ENCODE results near the gene ADAT1. TPM values are rescaled to one million over a fixed set of nuclear protein-coding genes. Genes with fewer than 3 reads are reported as not detected.
A peak's percentile ranks its signal among the peaks of the same experiment; 100 is the strongest.

ADAT1 gene, protein sequence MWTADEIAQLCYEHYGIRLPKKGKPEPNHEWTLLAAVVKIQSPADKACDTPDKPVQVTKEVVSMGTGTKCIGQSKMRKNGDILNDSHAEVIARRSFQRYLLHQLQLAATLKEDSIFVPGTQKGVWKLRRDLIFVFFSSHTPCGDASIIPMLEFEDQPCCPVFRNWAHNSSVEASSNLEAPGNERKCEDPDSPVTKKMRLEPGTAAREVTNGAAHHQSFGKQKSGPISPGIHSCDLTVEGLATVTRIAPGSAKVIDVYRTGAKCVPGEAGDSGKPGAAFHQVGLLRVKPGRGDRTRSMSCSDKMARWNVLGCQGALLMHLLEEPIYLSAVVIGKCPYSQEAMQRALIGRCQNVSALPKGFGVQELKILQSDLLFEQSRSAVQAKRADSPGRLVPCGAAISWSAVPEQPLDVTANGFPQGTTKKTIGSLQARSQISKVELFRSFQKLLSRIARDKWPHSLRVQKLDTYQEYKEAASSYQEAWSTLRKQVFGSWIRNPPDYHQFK
- total RNA-seq = 10 to 100 TPM; 30.1 to 74.9 (median 62.3) TPM

DNA sequence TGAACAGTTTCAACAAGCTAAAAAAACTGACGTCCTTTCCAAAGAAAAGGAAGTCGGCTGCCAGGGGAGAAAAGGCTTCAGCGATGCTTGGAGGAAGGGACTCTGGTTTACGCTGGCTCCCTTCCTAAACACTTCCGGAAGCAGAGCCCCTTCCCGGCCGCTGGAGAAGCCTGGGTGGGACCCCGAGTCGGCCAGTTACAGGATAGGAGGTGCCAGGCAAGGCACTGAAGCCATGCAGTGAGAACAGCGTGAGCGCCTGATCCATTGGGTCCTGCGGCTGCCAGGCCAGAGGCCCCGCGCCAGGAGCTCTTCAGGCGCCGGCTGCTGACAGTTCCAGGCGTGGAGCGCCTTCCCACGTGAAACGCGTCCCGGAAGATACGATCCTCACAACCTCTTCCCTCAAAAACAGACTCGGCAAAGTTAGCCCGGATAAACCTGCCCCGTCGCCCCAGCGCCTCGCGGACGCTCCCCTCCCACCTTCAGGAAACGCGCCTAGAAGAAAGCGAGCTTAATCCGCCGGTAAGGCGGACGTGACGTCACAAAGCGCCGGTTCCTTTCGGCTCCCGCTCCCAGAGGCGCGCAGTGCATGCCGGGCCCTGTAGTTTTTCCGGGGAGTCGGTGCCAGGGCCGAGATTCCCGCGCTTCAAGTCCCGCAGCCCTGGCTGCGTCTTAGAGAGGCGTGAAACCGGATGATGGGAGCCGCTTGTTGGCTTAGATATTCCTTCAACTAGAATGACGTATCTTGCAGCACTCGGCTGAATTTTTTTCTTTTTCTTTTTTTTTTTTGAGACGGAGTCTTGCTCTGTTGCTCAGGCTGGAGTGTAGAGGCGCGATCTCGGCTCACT lies at the start of gene ADAT1:
Gene ADAT1, minus strand, starts transcription at position 521 of the 845 bp plus-strand sequence. CDS start 2,482 bp downstream, outside the sequence.
- H3K36me3 ChIP-seq = no peaks in the 10 kb centered on the region
- H3K4me1 ChIP-seq = peaks cover 0 to 11% of the 10 kb centered on the region in 2 donors
- peak within 1 kb of the TSS; percentile 94 to 96 for H3K27ac ChIP-seq
- TF ChIP-seq POLR2AphosphoS5 (IDR thresholded peaks at IDR 0.05) (peak; percentile 1 to 93 (median 85)), POLR2A (IDR thresholded peaks at IDR 0.05) (peak; percentile 64)
- TF ChIP-seq, protein P1, sequence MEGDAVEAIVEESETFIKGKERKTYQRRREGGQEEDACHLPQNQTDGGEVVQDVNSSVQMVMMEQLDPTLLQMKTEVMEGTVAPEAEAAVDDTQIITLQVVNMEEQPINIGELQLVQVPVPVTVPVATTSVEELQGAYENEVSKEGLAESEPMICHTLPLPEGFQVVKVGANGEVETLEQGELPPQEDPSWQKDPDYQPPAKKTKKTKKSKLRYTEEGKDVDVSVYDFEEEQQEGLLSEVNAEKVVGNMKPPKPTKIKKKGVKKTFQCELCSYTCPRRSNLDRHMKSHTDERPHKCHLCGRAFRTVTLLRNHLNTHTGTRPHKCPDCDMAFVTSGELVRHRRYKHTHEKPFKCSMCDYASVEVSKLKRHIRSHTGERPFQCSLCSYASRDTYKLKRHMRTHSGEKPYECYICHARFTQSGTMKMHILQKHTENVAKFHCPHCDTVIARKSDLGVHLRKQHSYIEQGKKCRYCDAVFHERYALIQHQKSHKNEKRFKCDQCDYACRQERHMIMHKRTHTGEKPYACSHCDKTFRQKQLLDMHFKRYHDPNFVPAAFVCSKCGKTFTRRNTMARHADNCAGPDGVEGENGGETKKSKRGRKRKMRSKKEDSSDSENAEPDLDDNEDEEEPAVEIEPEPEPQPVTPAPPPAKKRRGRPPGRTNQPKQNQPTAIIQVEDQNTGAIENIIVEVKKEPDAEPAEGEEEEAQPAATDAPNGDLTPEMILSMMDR (IDR thresholded peaks at IDR 0.05) = no peak
- H3K4me3 ChIP-seq = peak within 1 kb of the TSS; percentile 63 to 82 (median 75)
- peak; percentile 97 to 98 for DNase-seq (ENCODE audit: low spot score in 2 of 2)
- intact Hi-C loops (cut with DNase I; ENCODE audit: low total_unique reads) = no loop called here
- H3K27me3 ChIP-seq = no peaks in the 10 kb centered on the region
- H3K9me3 ChIP-seq = no peaks in the 10 kb centered on the region

DNA sequence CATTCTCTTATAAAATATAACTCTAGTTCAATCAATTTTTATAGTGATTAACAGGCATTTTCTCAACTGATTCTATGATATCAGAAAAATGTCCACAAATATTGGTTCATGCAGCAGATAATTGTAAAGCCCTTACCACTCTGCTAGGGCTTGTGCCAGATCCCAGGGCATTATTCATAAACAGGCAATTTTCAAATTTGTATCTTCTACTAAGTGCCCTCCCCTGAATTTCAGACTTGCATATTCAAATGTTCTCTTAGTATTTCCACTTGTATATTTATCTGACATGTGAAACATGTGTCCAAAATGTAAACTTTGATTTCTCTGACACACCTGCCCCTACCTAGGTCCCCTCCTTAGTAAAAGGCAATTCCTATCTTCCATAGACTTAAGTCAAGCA lies 44.4 kb upstream of the ADAT1 start:
- Histone ChIP-seq H3K27me3 (no peaks in the 10 kb centered on the region), H3K4me3 (no peak overlapping the region), H3K9me3 (no peaks in the 10 kb centered on the region), H3K27ac (no peak overlapping the region), H3K36me3 (no peaks in the 10 kb centered on the region), H3K4me1 (no peaks in the 10 kb centered on the region)
- TF ChIP-seq POLR2A (IDR thresholded peaks at IDR 0.05) (no peak), POLR2AphosphoS5 (IDR thresholded peaks at IDR 0.05) (no peak)
- TF ChIP-seq, protein P1 (IDR thresholded peaks at IDR 0.05) = no peak
- intact Hi-C loops (cut with DNase I; ENCODE audit: low total_unique reads) = no loop called here
- DNase-seq (ENCODE audit: low spot score in 2 of 2) = no peak

DNA sequence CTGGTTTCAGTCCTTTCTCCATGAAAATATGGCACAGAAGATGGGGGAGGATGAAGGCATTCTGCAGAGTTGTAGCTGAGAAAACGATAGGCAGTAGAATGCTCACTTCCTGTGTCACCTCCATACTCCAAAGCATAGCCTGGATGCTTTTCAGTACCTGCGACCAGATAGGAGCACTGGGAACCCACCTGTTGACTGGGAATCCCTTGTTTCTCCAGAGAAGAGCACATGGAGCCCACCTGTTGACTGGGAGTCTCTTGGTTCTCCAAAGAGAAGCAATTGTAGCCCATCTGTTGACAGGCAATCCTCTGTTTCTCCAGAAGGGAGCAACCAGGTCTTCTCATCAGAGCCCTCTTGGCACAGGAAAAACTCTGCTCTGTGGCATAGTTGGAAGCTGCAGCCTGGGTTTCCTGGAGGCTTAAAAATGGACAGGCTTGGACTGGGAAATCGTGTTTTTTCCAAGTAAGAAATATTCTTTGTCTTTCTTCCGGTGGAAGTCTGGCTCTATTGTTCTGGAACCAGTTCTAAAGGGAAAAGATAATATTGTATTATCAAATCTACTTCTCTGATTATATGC lies 37.7 kb upstream of the ADAT1 start:
- intact Hi-C loops (cut with DNase I; ENCODE audit: low total_unique reads) = no loop called here
- Histone ChIP-seq H3K4me1 (no peaks in the 10 kb centered on the region), H3K4me3 (no peak overlapping the region), H3K36me3 (no peaks in the 10 kb centered on the region), H3K9me3 (no peaks in the 10 kb centered on the region), H3K27me3 (no peaks in the 10 kb centered on the region), H3K27ac (no peak overlapping the region)
- no peak for TF ChIP-seq POLR2A (IDR thresholded peaks at IDR 0.05)
- TF ChIP-seq POLR2AphosphoS5 (IDR thresholded peaks at IDR 0.05) = no peak
- TF ChIP-seq, protein P1 (IDR thresholded peaks at IDR 0.05) = no peak
- no peak for DNase-seq (ENCODE audit: low spot score in 2 of 2)

DNA sequence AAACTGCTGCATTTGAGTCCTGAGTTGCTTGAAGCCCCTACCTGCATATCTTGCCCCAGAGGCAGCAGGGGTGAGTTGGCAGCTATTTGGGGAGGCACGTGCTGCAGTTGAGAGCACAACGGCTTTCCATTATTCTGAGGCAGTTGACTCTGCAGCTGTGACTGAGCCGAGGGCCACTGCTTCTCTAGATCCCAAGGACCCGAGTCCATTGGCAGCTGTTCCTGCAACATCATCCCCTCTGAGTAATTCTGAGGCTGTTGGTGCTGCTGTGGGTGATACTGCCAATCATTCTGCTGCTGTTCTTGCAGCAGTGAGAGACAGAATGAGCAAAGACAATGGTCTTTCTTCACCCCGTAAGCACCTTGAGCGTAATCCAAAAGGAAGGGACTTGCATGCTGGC lies 37.2 kb upstream of the ADAT1 start:
- Histone ChIP-seq H3K36me3 (no peaks in the 10 kb centered on the region), H3K4me1 (no peaks in the 10 kb centered on the region), H3K4me3 (no peak overlapping the region), H3K9me3 (no peaks in the 10 kb centered on the region), H3K27ac (no peak overlapping the region), H3K27me3 (no peaks in the 10 kb centered on the region)
- intact Hi-C loops (cut with DNase I; ENCODE audit: low total_unique reads) = no loop called here
- no peak for DNase-seq (ENCODE audit: low spot score in 2 of 2)
- no peak for TF ChIP-seq POLR2AphosphoS5 (IDR thresholded peaks at IDR 0.05)
- no peak for TF ChIP-seq POLR2A (IDR thresholded peaks at IDR 0.05)
- TF ChIP-seq, protein P1 (IDR thresholded peaks at IDR 0.05) = no peak

Data from breast epithelium (tissue), 4 donors.